HepG2 (cell line): ENCODE measurements around the gene FGF19. TPM values are rescaled to one million over a fixed set of nuclear protein-coding genes. Genes with fewer than 3 reads are reported as not detected.

Source experiments
- BATF2 ChIP-seq: sonication (generic); formaldehyde crosslinking; IDR thresholded peaks from 2 replicates; pipeline ENCODE4 v1.8.0; 2022; ENCODE audit warnings: mild to moderate bottlenecking, missing genetic modification reagents, moderate library complexity
- CEBPZ ChIP-seq: IDR thresholded peaks from 2 replicates; pipeline ENCODE4 v1.6.1; 2012; ENCODE audit warnings: low read length, improper control_type of control experiment
- CHD4 ChIP-seq: fragments of 200-600 bp; sonication (generic); IDR thresholded peaks from 2 replicates; pipeline ENCODE4 v1.7.0; 2017; ENCODE audit warnings: mild to moderate bottlenecking, low read length, borderline replicate concordance
- CREB3 ChIP-seq: sonication (generic); formaldehyde crosslinking; IDR thresholded peaks from 2 replicates; pipeline ENCODE4 v1.5.0; 2020; ENCODE audit warnings: missing genetic modification reagents
- EP300 ChIP-seq, 3 experiments: sonication (generic) in 1 of 3; formaldehyde crosslinking in 1 of 3; IDR thresholded peaks; 2 replicates each; pipeline versions ENCODE4 v1.5.1 to v1.6.1; 2011 to 2020; ENCODE audit warnings: low read depth in 2 of 3, low read length in 2 of 3, borderline replicate concordance in 1 of 3, improper control_type of control experiment in 1 of 3, mild to moderate bottlenecking in 1 of 3, missing genetic modification reagents in 1 of 3, moderate library complexity in 1 of 3
- KDM1A ChIP-seq: IDR thresholded peaks from 2 replicates; pipeline ENCODE4 v1.6.1; 2016; ENCODE audit warnings: missing compliant biosample characterization
- MTA3 ChIP-seq: sonication (generic); formaldehyde crosslinking; IDR thresholded peaks from 2 replicates; pipeline ENCODE4 v1.4.0; 2020; ENCODE audit warnings: missing genetic modification reagents
- POLR2G ChIP-seq: fragments of 200-400 bp; formaldehyde crosslinking; IDR thresholded peaks from 2 replicates; pipeline ENCODE4 v1.6.1; 2018; ENCODE audit warnings: mild to moderate bottlenecking, low read depth, low read length, moderate library complexity
- RFXANK ChIP-seq: IDR thresholded peaks from 2 replicates; pipeline ENCODE4 v1.6.1; 2016
- SPEN ChIP-seq: sonication (generic); formaldehyde crosslinking; IDR thresholded peaks from 2 replicates; pipeline ENCODE4 v1.5.1; 2020; ENCODE audit warnings: low read depth, mild to moderate bottlenecking, missing genetic modification reagents
- THRA ChIP-seq: sonication (generic); formaldehyde crosslinking; IDR thresholded peaks from 2 replicates; pipeline ENCODE4 v1.4.0; 2020; ENCODE audit warnings: missing genetic modification reagents, borderline replicate concordance
- TSC22D2 ChIP-seq: sonication (generic); formaldehyde crosslinking; IDR thresholded peaks from 2 replicates; pipeline ENCODE4 v1.5.1; 2020; ENCODE audit warnings: missing genetic modification reagents, mild to moderate bottlenecking, borderline replicate concordance
- YY1 ChIP-seq: IDR thresholded peaks from 2 replicates; pipeline ENCODE4 v1.6.1; 2011; ENCODE audit warnings: low read length, low read depth, moderate library complexity, mild to moderate bottlenecking; ENCODE audit not compliant: insufficient read depth, insufficient replicate concordance
- ZBTB37 ChIP-seq: sonication (generic); formaldehyde crosslinking; IDR thresholded peaks from 2 replicates; pipeline ENCODE4 v1.4.0; 2020; ENCODE audit warnings: mild to moderate bottlenecking, missing genetic modification reagents
- ZFP36L2 ChIP-seq: sonication (generic); formaldehyde crosslinking; IDR thresholded peaks from 2 replicates; pipeline ENCODE4 v1.4.0; 2020; ENCODE audit warnings: missing genetic modification reagents
- ZNF441 ChIP-seq: sonication (generic); formaldehyde crosslinking; IDR thresholded peaks from 2 replicates; pipeline ENCODE4 v1.7.0; 2021; ENCODE audit warnings: missing genetic modification reagents, borderline replicate concordance
- ZNF510 ChIP-seq: sonication (generic); formaldehyde crosslinking; IDR thresholded peaks from 2 replicates; pipeline ENCODE4 v1.4.0; 2020; ENCODE audit warnings: low read depth, mild to moderate bottlenecking, missing genetic modification reagents
- ZNF605 ChIP-seq: sonication (generic); formaldehyde crosslinking; IDR thresholded peaks from 2 replicates; pipeline ENCODE4 v1.8.0; 2022; ENCODE audit warnings: mild to moderate bottlenecking, missing genetic modification reagents
- ZNF720 ChIP-seq: sonication (generic); formaldehyde crosslinking; IDR thresholded peaks from 2 replicates; pipeline ENCODE4 v1.4.0; 2020; ENCODE audit warnings: missing genetic modification reagents
- ZSCAN21 ChIP-seq: sonication (generic); formaldehyde crosslinking; IDR thresholded peaks from 2 replicates; pipeline ENCODE4 v1.8.0; 2022; ENCODE audit warnings: mild to moderate bottlenecking, missing genetic modification reagents, moderate library complexity, borderline replicate concordance
- polyA plus RNA-seq, 8 experiments: library from polyadenylated mRNA; depleted of rRNA in 3 of 8; stranded (reverse) in 7 of 8; unstranded in 1 of 8; fragments of >200 nt; fragmentation: Illumina TruSeq in 4 of 8; extraction: Trizol in 4 of 8; gene quantifications; 2 replicates each; pipeline versions ENCODE4 v1.2.1 to v1.2.3, GENCODE V29; 2011 to 2016; ENCODE audit warnings: low read depth in 4 of 8, missing spikeins in 1 of 8, mixed read lengths in 1 of 8; ENCODE audit not compliant: insufficient read depth in 1 of 8
- total RNA-seq, 5 experiments: library from RNA; depleted of rRNA; stranded (reverse); fragments of >200 nt; fragmentation: Illumina TruSeq; extraction: Trizol; gene quantifications; 2 replicates each; pipeline ENCODE4 v1.2.3, GENCODE V29; 2016; ENCODE audit warnings: low read depth in 1 of 5

Gene FGF19
- total and polyA plus RNA-seq, 2 of the 13 experiments (the other 11 are each of a cell fraction or from before 2014, with no cell fraction given) = 0.07 TPM; not detected in 1

- TF ChIP-seq ZBTB37 (peak; percentile 99), CHD4 (peak; percentile 77; the same call in 1 of the 2 replicates), ZFP36L2 (no peak), TSC22D2 (CRISPR knock-in tag) (peak; percentile 69; the same call in 1 of the 2 replicates), YY1 (peak; percentile 34), KDM1A (CRISPR knock-in tag) (no peak), CEBPZ (no peak), POLR2G (peak; percentile 90), BATF2 (CRISPR knock-in tag) (no peak), ZNF720 (CRISPR knock-in tag) (no peak), EP300 (IDR thresholded peaks at IDR 0.05; ENCODE audit: low read depth in 2 of 2, low read length in 2 of 2) (peak; percentile 71 to 88; a peak in 3 of 4 replicates), EP300 (CRISPR knock-in tag; IDR thresholded peaks at IDR 0.05; ENCODE audit: borderline replicate concordance) (peak; percentile 76), ZNF605 (CRISPR knock-in tag) (no peak; the same call in 1 of the 2 replicates), CREB3 (CRISPR knock-in tag) (no peak), ZNF441 (CRISPR knock-in tag) (no peak; the same call in 1 of the 2 replicates), ZNF510 (CRISPR knock-in tag) (no peak), ZSCAN21 (CRISPR knock-in tag) (peak; percentile 56; the same call in 1 of the 2 replicates), SPEN (peak; percentile 81), THRA (CRISPR knock-in tag) (peak; percentile 50; the same call in 1 of the 2 replicates), MTA3 (CRISPR knock-in tag) (no peak), RFXANK (no peak)
Measured at GRCh38 chr11:69654660-69655478, 49.0 kb downstream of the FGF19 start (continued).
